Measurements from ENCODE around the gene EPHB2.

- TF ChIP-seq, protein P1, sequence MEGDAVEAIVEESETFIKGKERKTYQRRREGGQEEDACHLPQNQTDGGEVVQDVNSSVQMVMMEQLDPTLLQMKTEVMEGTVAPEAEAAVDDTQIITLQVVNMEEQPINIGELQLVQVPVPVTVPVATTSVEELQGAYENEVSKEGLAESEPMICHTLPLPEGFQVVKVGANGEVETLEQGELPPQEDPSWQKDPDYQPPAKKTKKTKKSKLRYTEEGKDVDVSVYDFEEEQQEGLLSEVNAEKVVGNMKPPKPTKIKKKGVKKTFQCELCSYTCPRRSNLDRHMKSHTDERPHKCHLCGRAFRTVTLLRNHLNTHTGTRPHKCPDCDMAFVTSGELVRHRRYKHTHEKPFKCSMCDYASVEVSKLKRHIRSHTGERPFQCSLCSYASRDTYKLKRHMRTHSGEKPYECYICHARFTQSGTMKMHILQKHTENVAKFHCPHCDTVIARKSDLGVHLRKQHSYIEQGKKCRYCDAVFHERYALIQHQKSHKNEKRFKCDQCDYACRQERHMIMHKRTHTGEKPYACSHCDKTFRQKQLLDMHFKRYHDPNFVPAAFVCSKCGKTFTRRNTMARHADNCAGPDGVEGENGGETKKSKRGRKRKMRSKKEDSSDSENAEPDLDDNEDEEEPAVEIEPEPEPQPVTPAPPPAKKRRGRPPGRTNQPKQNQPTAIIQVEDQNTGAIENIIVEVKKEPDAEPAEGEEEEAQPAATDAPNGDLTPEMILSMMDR (IDR thresholded peaks at IDR 0.05) = no peak
- TF ChIP-seq BCL3 (IDR thresholded peaks at IDR 0.05) = no peak
- TF ChIP-seq MAZ (IDR thresholded peaks at IDR 0.05; ENCODE audit: borderline replicate concordance, low read depth, low read length) = no peak
- TF ChIP-seq MAX (IDR thresholded peaks at IDR 0.05) = no peak
- TF ChIP-seq, protein P2, sequence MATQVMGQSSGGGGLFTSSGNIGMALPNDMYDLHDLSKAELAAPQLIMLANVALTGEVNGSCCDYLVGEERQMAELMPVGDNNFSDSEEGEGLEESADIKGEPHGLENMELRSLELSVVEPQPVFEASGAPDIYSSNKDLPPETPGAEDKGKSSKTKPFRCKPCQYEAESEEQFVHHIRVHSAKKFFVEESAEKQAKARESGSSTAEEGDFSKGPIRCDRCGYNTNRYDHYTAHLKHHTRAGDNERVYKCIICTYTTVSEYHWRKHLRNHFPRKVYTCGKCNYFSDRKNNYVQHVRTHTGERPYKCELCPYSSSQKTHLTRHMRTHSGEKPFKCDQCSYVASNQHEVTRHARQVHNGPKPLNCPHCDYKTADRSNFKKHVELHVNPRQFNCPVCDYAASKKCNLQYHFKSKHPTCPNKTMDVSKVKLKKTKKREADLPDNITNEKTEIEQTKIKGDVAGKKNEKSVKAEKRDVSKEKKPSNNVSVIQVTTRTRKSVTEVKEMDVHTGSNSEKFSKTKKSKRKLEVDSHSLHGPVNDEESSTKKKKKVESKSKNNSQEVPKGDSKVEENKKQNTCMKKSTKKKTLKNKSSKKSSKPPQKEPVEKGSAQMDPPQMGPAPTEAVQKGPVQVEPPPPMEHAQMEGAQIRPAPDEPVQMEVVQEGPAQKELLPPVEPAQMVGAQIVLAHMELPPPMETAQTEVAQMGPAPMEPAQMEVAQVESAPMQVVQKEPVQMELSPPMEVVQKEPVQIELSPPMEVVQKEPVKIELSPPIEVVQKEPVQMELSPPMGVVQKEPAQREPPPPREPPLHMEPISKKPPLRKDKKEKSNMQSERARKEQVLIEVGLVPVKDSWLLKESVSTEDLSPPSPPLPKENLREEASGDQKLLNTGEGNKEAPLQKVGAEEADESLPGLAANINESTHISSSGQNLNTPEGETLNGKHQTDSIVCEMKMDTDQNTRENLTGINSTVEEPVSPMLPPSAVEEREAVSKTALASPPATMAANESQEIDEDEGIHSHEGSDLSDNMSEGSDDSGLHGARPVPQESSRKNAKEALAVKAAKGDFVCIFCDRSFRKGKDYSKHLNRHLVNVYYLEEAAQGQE (IDR thresholded peaks at IDR 0.05) = no peak
- TF ChIP-seq CEBPB (IDR thresholded peaks at IDR 0.05) = no peak
- no peak for TF ChIP-seq RCOR1 (IDR thresholded peaks at IDR 0.05; ENCODE audit: low read depth, low read length)
- TF ChIP-seq EP300 (IDR thresholded peaks at IDR 0.05) = no peak
- no peak for TF ChIP-seq ESRRA (IDR thresholded peaks at IDR 0.05; ENCODE audit: borderline replicate concordance, low read length)
Observed at GRCh38 chr1:22879445-22879844, 168.8 kb downstream of the EPHB2 start.
